Activated naive CD8-positive, alpha-beta T cell treated with anti-CD3 and anti-CD28 coated beads, Interleukin-2, amount 50 U/mL, for 24 hours (primary cell): Measurements from ENCODE around the gene TMEM200B.

Source experiments
- ATAC-seq: fragments of 150-1000 bp; cut with Tn5 transposase; one replicate; pipeline ENCODE4 v1.10.0; 2021
- DNase-seq: peaks from one replicate; pipeline ENCODE4 v3.0.0; 2021
- H3K27ac Mint-ChIP-seq: one replicate; pipeline ENCODE4 v1.8.0; 2021; ENCODE audit warnings: mild to moderate bottlenecking, mixed read lengths
- H3K27me3 Mint-ChIP-seq: one replicate; pipeline ENCODE4 v1.8.0; 2021; ENCODE audit warnings: mixed read lengths
- H3K36me3 Mint-ChIP-seq: one replicate; pipeline ENCODE4 v1.8.0; 2021; ENCODE audit warnings: low read depth, mixed read lengths
- H3K4me1 Mint-ChIP-seq: one replicate; pipeline ENCODE4 v1.8.0; 2021; ENCODE audit warnings: mixed read lengths
- H3K4me3 Mint-ChIP-seq: one replicate; pipeline ENCODE4 v1.8.0; 2021; ENCODE audit warnings: mild to moderate bottlenecking, moderate library complexity, mixed read lengths
- H3K9me3 Mint-ChIP-seq: one replicate; pipeline ENCODE4 v1.8.0; 2021; ENCODE audit warnings: mixed read lengths

TMEM200B gene

DNA sequence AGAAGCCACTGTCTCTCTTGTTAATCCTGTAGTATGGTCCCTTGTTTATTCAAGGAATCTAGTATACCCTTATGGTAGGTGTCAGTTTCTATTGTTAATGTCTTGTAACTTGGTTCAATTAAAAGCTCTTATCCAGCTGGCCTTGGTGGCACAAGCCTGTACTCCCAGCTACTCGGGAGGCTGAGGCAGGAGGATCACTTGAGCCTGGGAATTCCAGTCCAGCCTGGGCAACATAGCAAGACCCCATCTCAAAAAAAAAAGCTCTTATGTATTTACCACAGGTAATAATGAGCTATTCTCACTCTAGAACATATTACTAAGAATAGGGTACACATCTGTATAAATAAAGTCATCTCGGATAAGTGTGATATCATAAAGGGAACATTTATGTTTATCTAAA lies 46.5 kb downstream of the TMEM200B start:
- Mint-ChIP-seq H3K4me1 (peaks cover 9% of the 10 kb centered on the region), H3K27ac (no peak overlapping the region), H3K9me3 (no peaks in the 10 kb centered on the region), H3K27me3 (no peaks in the 10 kb centered on the region), H3K36me3 (peaks cover 5% of the 10 kb centered on the region), H3K4me3 (no peak overlapping the region)
- ATAC-seq (no peak), DNase-seq (no peak)
